Smooth muscle cell (in vitro differentiated cells): ENCODE results near the gene S100A14. TPM values are rescaled to one million over a fixed set of nuclear protein-coding genes. Genes with fewer than 3 reads are reported as not detected.

Source experiments
- DNase-seq: peaks from one replicate; lab custom pipeline; 2025; ENCODE audit not compliant: unreplicated experiment; lab: John Stamatoyannopoulos, UW
- H2AFZ ChIP-seq: fragments of 200-600 bp; sonication (generic); 2 replicates; pipeline ENCODE4 v1.6.0; 2016; ENCODE audit warnings: antibody characterized with exemption, low read depth, mild to moderate bottlenecking
- H3F3A ChIP-seq: fragments of 200-600 bp; sonication (generic); 2 replicates; pipeline ENCODE4 v1.6.0; 2017; ENCODE audit warnings: antibody characterized with exemption, low read depth
- H3K27ac ChIP-seq: fragments of 200-600 bp; sonication (generic); 2 replicates; pipeline ENCODE4 v1.5.1; 2016; ENCODE audit warnings: low read depth, mild to moderate bottlenecking
- H3K27me3 ChIP-seq: fragments of 200-600 bp; sonication (generic); 2 replicates; pipeline ENCODE4 v1.6.1; 2016; ENCODE audit warnings: low read depth, mild to moderate bottlenecking
- H3K36me3 ChIP-seq: fragments of 200-600 bp; sonication (generic); 2 replicates; pipeline ENCODE4 v1.5.1; 2016; ENCODE audit warnings: low read depth
- H3K4me1 ChIP-seq: fragments of 200-600 bp; sonication (generic); 2 replicates; pipeline ENCODE4 v1.5.1; 2016; ENCODE audit warnings: low read depth
- H3K4me2 ChIP-seq: fragments of 200-600 bp; sonication (generic); 2 replicates; pipeline ENCODE4 v1.6.0; 2016; ENCODE audit warnings: mild to moderate bottlenecking
- H3K4me3 ChIP-seq: fragments of 200-600 bp; sonication (generic); 2 replicates; pipeline ENCODE4 v1.5.1; 2016; ENCODE audit warnings: mild to moderate bottlenecking
- H3K79me2 ChIP-seq: fragments of 200-600 bp; sonication (generic); 2 replicates; pipeline ENCODE4 v1.6.0; 2016; ENCODE audit warnings: low read depth, mild to moderate bottlenecking
- H3K9ac ChIP-seq: fragments of 200-600 bp; sonication (generic); 2 replicates; pipeline ENCODE4 v1.6.0; 2016; ENCODE audit warnings: low read depth
- H3K9me3 ChIP-seq: fragments of 200-600 bp; sonication (generic); replicated peaks from 2 replicates; pipeline ENCODE4 v1.5.1; 2016; ENCODE audit warnings: low read depth
- H4K20me1 ChIP-seq: fragments of 200-600 bp; sonication (generic); 2 replicates; pipeline ENCODE4 v1.6.0; 2016; ENCODE audit warnings: low read depth
- WGBS: methylation state at CpG from one replicate; pipeline ENCODE4 v1.1.7; 2016; ENCODE audit warnings: low lambda C conversion rate; 5-methylcytosine and 5-hydroxymethylcytosine counted together
- polyA plus RNA-seq: library from polyadenylated mRNA; unstranded; fragments of >200 nt; fragmentation: Nextera tagmentation; extraction: Ambion mirVana; gene quantifications from 2 replicates; pipeline ENCODE4 v1.2.1, GENCODE V29; 2016
- total RNA-seq: library from RNA; depleted of rRNA; stranded (reverse); fragments of >200 nt; gene quantifications from 2 replicates; pipeline ENCODE4 v1.2.3, GENCODE V29; 2014
- TF ChIP-seq, protein P1 (sequence below): fragments of 200-600 bp; sonication (generic); IDR thresholded peaks from 2 replicates; pipeline ENCODE4 v1.5.1; 2017; ENCODE audit warnings: borderline replicate concordance, mild to moderate bottlenecking, antibody characterized with exemption; ENCODE audit not compliant: insufficient read depth, poor library complexity, severe bottlenecking

The S100A14 gene
- total and polyA plus RNA-seq, 2 experiments from 2014 or later = 11.0 to 25.1 TPM

DNA sequence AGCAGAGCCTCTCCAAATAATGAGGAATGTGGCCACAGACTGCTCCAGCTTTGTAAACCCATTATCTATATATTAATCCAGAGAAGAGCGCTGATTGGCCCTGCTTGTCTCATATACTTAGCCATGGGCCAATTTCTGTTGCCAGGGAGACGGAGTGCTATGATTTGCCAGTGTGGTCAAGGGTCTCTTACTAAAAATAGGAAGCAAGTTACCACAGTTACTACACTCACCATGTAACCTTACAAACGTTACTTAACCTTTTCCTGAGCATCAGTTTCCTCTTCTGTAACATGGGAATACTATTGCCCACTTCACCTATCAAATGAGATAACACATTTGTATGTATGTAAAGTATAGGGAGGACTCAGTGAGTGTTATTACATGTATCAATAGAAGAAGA, 42.8 kb downstream of the S100A14 start:
- peak overlapping the region; percentile 30 for H3K9ac ChIP-seq
- H3K4me3 ChIP-seq = no peak overlapping the region
- H3K4me1 ChIP-seq = peaks cover 4% of the 10 kb centered on the region
- H3K79me2 ChIP-seq = no peaks in the 10 kb centered on the region
- H3K4me2 ChIP-seq = peak overlapping the region; percentile 40
- H3F3A ChIP-seq = no peaks in the 10 kb centered on the region
- TF ChIP-seq, protein P1, sequence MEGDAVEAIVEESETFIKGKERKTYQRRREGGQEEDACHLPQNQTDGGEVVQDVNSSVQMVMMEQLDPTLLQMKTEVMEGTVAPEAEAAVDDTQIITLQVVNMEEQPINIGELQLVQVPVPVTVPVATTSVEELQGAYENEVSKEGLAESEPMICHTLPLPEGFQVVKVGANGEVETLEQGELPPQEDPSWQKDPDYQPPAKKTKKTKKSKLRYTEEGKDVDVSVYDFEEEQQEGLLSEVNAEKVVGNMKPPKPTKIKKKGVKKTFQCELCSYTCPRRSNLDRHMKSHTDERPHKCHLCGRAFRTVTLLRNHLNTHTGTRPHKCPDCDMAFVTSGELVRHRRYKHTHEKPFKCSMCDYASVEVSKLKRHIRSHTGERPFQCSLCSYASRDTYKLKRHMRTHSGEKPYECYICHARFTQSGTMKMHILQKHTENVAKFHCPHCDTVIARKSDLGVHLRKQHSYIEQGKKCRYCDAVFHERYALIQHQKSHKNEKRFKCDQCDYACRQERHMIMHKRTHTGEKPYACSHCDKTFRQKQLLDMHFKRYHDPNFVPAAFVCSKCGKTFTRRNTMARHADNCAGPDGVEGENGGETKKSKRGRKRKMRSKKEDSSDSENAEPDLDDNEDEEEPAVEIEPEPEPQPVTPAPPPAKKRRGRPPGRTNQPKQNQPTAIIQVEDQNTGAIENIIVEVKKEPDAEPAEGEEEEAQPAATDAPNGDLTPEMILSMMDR = no peak
- H3K27ac ChIP-seq = peak overlapping the region; percentile 80
- H3K36me3 ChIP-seq = no peaks in the 10 kb centered on the region
- no peaks in the 10 kb centered on the region for H4K20me1 ChIP-seq
- H3K9me3 ChIP-seq = no peaks in the 10 kb centered on the region
- no peak overlapping the region for H2AFZ ChIP-seq
- WGBS = 74% methylated on average over 3 of the region's 3 CpGs
- no peaks in the 10 kb centered on the region for H3K27me3 ChIP-seq
- DNase-seq = no peak

DNA sequence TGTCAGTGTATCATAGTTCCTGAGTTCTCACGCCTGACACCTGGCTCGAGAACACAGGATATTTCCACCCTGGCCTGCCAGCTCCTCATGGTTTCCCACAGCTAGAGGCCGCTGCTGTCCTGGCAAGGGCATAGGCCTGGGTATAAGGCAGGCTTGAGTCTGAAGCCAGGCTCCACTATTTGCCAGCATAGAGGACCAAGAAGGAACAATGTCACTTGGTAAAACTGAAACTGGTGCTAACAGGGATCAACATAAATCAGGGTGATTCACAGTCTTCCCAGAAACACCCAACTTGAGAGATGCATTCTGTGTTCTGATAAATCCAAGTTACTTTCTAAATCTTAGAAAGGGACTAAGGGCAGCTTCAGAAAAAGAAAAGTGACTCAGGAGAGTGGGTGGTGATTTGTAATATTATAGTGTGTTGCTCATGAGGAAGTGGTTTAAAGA, 43.5 kb downstream of the S100A14 start:
- H3K4me2 ChIP-seq = peak overlapping the region; percentile 40
- TF ChIP-seq, protein P1 = peak; percentile 61

DNA sequence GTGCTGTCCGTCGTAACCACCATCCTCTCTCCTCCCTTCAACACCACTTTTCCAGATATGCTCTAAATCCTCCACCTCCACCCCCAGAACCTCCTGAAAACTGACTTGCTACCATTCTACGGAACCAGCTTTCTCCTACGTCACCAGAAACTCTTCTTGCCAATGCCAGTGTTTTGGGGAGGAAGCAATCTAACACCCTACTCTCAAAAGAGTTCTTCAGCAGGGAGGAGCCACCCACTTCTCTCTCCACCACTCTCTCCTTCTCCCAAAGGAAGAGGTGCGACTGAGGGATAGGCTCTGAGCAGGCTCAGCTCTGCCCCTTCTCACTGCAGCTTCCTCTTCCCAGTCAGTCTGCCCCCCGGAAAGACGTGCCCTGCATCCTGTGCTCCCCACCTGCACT, 44.4 kb downstream of the S100A14 start:
- DNase-seq = no peak
- Histone ChIP-seq H3K79me2 (no peaks in the 10 kb centered on the region), H3K9me3 (no peaks in the 10 kb centered on the region), H3K27me3 (no peaks in the 10 kb centered on the region), H4K20me1 (no peaks in the 10 kb centered on the region), H3K36me3 (no peaks in the 10 kb centered on the region), H3K27ac (no peak overlapping the region), H3F3A (peaks cover 5% of the 10 kb centered on the region), H2AFZ (no peak overlapping the region), H3K4me1 (peaks cover 17% of the 10 kb centered on the region), H3K4me2 (no peak overlapping the region), H3K4me3 (no peak overlapping the region), H3K9ac (no peak overlapping the region)
- TF ChIP-seq, protein P1 = no peak
- WGBS = 76% methylated on average over 7 of the region's 7 CpGs

More for the DNA sequence above, 43.5 kb downstream of the S100A14 start:
- Histone ChIP-seq H3K27me3 (no peaks in the 10 kb centered on the region), H3K9ac (no peak overlapping the region), H3K9me3 (no peaks in the 10 kb centered on the region), H3K4me1 (peaks cover 8% of the 10 kb centered on the region), H2AFZ (no peak overlapping the region), H4K20me1 (no peaks in the 10 kb centered on the region), H3K4me3 (no peak overlapping the region), H3F3A (no peaks in the 10 kb centered on the region), H3K79me2 (no peaks in the 10 kb centered on the region), H3K36me3 (no peaks in the 10 kb centered on the region), H3K27ac (peak overlapping the region; percentile 80)
- peak; percentile 9 for DNase-seq
- WGBS = 28% methylated on average over 3 of the region's 3 CpGs

DNA sequence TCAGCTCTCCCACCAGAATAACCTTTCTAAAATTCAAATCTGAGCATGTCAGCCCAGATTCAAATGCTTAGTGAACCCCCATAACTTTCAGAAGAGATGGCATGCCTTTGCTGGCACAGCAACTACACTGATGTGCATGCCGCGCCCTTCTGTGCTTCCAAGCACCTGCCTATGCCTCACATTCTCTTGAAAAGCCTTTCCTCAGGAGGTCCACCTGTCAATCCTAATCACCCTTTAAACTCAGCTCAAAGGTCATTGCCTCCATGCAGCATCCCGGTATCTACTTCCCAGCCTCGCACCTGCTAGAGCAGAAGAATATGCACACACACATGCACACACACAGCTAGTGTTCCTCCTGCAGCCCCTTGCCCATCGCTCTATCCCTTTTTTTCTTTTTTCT, 45.3 kb downstream of the S100A14 start:
- Histone ChIP-seq H3K9me3 (no peaks in the 10 kb centered on the region), H3K4me1 (peaks cover 24% of the 10 kb centered on the region), H3K4me3 (no peak overlapping the region), H3K27ac (no peak overlapping the region), H3K27me3 (no peaks in the 10 kb centered on the region), H3K4me2 (no peak overlapping the region), H4K20me1 (no peaks in the 10 kb centered on the region), H3K36me3 (no peaks in the 10 kb centered on the region), H3F3A (peaks cover 7% of the 10 kb centered on the region), H3K9ac (no peak overlapping the region), H2AFZ (no peak overlapping the region), H3K79me2 (no peaks in the 10 kb centered on the region)
- TF ChIP-seq, protein P1 = no peak
- WGBS = 96% methylated on average over 5 of the region's 5 CpGs
- no peak for DNase-seq
